Glomerular visceral epithelial cell (primary cell): Measurements from ENCODE around the gene PRRC2A.
A peak's percentile ranks its signal among the peaks of the same experiment; 100 is the strongest.

Source experiments
- DNase-seq: peaks from one replicate; pipeline ENCODE4 v3.0.0-alpha.2; 2016; ENCODE audit errors: extremely low spot score

PRRC2A gene

DNA sequence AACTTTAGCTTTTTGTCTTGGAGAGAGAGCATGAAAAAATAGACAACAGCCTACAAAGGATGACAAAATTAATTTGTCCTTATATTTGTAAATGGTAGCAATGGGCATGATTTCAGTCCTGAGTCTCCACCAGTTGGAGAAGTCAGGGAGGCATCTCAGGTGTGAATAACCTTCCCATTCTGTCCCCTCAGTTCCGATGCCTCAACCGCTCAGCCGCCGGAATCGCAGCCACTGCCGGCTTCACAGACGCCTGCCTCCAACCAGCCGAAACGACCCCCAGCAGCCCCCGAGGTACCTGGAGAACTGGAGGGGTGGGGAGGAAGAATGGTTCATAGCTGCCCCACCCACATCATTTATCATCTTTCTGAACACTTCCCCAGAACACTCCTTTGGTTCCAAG lies 3.6 kb downstream of the PRRC2A start:
- DNase-seq = no peak

DNA sequence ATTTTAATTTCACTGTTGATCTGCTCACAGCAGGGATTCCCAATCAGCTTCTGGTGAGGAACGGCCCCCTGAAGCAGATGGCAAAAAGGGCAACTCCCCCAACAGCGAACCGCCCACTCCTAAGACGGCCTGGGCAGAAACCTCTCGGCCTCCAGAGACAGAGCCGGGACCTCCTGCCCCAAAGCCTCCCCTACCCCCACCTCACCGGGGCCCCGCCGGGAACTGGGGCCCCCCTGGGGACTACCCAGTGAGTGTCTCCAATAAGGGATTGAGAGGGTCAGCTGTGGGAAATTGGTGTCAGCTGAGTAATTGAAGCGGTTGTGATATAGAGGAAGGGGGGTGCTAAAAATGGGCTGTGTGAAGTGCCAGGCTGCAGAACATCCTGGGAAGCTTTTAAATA lies 6.4 kb downstream of the PRRC2A start:
- DNase-seq = no peak

DNA sequence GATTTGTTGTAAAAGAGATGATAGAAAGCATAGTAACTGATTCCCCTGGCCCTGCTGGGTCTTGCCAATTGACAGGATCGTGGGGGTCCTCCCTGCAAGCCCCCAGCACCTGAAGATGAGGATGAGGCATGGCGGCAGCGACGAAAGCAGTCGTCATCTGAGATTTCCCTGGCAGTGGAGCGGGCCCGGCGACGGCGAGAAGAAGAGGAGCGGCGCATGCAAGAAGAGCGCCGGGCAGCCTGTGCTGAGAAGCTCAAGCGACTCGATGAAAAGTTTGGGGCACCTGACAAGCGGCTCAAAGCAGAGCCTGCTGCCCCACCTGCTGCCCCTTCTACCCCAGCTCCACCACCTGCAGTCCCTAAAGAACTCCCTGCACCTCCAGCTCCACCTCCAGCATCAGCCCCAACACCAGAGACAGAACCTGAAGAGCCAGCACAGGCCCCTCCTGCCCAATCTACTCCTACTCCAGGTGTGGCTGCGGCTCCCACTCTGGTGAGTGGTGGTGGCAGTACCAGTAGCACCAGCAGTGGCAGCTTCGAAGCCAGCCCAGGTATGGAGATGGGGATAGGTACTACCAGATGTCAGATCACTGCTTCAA lies 7.3 kb downstream of the PRRC2A start:
- DNase-seq = no peak

DNA sequence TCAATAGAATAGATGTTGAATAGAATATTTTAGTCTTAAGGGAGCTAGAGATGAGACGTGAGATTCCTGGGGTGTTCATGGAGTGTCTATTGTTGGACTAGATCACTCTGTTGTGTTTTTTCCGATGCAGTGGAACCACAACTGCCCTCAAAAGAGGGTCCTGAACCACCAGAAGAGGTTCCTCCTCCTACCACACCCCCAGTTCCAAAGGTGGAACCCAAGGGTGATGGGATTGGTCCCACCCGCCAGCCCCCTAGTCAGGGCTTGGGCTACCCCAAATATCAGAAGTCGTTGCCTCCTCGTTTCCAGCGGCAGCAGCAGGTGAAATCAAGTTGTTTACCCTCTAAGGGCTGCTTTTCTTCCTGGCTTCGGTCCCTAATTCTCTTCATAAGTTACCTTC lies 8.5 kb downstream of the PRRC2A start:
- no peak for DNase-seq

DNA sequence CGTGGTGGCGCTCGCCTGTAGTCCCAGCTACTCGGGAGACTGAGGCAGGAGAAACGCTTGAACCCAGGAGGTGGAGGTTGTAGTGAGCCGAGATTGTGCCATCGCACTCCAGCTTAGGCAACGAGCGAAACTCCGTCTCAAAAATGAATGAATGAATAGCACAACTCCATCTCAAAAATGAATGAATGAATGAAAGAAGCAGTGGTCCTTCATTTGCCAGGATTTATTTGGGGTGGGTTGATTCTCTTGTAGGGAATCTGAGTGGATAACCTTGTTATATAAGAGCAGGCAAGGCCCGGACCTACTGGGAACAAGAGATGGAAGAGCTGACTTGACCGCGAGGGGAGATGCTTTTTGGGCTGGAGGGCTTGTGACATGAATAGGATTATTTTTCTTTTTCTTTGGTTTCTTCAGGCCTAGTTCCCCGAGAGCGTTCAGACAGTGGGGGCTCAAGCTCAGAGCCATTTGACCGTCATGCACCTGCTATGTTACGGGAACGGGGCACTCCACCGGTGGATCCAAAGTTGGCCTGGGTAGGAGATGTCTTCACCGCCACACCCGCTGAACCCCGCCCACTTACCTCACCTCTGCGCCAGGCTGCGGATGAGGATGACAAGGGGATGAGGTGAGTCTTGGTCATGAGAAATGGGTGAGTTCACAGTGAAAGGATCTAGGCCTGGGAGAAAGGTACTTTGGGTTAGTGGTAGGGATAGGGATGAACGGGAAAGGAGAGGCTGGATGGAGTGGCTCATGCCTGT lies 9.8 kb downstream of the PRRC2A start:
- no peak for DNase-seq

DNA sequence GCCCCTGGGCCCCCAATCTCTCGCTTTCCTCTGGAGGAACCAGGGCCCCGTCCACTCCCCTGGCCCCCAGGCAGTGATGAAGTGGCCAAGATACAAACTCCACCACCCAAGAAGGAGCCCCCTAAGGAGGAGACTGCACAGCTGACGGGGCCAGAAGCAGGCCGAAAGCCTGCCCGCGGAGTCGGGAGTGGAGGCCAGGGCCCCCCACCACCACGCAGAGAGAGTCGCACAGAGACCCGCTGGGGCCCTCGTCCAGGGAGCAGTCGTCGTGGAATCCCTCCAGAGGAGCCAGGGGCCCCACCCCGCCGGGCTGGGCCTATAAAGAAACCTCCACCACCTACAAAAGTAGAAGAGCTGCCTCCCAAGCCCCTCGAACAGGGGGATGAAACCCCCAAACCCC lies 10.7 kb downstream of the PRRC2A start:
- DNase-seq = no peak

DNA sequence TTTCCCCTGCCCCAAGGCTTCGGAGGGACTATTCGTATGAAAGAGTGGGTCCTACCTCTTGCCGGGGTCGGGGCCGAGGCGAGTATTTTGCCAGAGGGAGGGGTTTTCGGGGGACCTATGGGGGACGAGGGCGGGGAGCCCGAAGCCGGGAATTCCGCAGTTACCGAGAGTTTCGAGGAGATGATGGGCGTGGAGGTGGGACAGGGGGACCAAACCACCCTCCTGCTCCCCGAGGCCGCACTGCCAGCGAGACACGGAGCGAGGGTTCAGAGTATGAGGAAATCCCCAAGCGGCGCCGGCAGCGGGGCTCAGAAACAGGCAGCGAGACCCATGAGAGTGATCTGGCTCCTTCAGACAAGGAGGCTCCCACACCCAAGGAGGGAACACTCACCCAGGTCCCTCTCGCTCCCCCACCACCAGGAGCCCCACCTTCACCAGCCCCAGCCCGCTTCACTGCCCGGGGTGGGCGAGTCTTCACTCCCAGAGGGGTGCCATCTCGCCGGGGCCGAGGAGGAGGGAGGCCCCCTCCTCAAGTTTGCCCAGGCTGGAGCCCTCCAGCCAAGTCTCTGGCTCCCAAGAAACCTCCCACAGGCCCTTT lies 11.3 kb downstream of the PRRC2A start:
- DNase-seq = no peak

DNA sequence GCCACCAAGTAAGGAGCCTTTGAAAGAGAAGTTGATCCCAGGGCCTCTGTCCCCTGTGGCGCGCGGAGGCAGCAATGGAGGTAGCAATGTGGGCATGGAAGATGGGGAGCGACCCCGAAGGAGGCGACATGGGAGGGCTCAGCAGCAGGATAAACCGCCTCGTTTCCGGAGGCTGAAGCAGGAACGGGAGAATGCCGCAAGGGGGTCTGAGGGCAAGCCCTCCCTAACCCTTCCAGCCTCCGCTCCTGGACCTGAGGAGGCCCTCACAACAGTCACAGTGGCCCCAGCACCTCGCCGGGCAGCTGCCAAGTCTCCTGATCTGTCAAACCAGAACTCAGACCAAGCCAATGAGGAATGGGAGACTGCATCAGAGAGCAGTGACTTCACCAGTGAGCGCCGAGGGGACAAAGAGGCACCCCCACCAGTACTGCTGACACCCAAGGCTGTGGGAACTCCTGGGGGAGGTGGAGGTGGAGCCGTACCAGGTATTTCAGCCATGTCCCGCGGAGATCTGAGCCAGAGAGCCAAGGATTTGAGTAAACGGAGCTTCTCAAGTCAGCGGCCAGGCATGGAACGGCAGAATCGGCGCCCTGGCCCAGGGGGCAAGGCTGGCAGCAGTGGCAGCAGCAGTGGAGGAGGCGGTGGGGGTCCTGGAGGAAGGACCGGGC lies 11.9 kb downstream of the PRRC2A start:
- no peak for DNase-seq

DNA sequence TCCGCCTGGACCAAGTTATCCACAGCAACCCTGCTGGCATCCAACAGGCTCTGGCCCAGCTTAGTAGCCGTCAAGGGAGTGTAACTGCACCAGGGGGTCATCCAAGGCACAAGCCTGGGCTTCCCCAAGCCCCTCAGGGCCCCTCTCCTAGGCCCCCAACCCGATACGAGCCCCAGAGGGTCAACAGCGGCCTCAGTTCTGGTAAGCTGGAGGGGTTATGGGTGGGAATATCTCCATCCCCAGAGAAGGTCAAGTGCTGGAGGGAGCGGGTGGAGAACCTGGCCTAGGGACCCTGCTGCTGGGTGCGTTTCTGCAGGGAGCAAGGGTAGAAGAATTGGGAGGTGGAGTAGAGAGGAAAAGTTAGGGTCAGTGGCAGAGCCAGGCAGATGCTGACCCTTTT lies 12.9 kb downstream of the PRRC2A start:
- no peak for DNase-seq

DNA sequence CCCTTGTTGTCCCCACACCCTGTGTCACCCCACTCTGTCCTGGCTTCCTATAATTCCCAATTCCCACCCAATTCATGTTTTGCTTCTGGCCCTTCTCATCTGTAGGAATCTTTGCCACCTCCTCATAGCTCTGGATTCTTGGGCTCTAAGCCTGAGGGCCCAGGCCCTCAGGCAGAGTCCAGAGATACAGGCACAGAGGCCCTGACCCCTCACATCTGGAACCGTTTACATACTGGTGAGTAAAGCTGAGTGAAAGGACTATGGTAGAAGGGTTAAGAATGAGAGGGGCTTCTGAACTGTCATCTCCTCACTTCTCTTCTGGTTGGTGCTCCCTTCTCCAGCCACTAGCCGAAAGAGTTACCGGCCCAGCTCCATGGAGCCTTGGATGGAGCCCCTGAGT lies 13.6 kb downstream of the PRRC2A start:
- no peak for DNase-seq

DNA sequence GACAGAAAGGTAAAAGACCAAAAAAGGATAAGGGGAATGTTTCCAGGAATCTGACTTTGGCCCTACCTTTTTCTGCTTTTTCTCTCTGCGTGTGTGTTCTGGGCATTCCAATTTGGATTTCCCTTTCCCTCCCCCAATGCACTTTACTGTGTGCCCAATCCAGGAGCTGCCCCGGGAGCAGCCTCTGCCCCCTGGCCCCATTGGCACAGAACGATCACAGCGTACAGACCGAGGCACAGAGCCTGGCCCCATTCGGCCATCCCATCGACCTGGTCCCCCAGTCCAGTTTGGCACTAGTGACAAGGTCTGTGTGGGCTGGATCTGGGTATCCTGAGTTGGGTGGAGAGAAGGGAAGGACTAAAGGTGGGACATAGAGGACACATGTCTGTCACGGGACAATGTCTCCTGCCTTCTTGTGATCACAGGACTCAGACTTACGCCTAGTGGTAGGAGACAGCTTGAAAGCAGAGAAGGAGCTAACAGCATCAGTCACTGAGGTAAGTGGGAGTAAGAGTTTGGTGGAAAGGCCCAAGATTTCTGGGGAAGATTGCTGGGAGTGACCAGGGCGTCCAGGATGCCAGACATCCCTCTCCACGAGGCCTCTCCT lies 14.6 kb downstream of the PRRC2A start:
- DNase-seq = no peak

DNA sequence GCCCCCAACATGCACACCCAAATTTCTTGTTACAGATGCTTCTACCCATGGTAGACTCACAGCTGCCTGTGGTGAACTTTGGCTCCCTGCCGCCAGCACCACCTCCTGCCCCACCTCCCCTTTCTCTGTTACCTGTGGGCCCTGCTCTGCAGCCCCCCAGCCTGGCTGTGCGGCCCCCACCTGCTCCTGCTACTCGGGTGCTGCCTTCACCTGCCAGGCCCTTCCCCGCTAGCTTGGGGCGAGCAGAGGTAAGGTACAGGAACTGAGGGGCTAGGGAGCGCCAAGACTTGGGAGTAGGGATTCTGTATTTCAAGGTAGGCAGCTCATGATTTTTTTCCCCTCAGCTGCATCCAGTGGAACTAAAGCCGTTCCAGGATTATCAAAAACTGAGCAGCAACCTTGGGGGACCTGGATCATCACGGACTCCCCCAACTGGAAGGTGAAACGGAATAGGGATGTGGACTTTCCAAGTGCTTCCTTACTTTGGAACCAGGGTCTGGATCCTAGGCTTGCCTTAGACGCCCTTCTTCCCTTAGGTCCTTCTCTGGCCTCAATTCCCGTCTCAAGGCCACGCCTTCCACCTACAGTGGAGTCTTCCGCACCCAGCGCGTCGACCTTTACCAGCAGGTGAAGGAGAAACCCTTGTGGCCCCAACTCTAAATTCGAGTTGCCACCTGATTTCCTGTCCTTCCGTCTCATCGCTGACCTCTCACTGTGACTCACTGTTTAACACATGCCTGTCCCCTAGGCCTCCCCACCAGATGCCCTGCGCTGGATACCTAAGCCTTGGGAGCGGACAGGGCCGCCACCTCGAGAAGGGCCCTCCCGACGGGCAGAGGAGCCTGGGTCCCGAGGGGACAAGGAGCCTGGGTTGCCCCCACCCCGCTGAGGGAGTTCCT lies 16.4 kb downstream of the PRRC2A start:
- DNase-seq = no peak

DNA sequence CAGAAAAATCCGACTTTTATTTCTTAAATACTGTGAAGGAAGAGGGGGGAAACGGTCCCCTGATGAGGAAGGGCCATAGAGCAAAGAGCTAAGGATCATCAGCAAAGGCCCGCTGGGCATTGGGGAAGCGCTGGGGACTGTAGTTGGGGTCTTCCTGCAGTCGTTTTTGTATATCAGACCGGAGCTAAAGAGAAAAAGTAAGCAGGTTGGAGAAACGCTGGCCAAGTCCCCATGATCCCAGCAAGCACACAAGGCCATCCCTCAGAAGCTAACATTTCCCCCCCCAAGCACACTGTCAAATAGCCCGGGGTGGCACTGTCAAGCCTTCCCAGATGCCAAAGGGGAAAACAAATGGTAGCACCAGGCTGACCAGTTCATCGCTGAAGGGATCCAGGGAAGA lies 18.5 kb downstream of the PRRC2A start:
- DNase-seq = no peak

DNA sequence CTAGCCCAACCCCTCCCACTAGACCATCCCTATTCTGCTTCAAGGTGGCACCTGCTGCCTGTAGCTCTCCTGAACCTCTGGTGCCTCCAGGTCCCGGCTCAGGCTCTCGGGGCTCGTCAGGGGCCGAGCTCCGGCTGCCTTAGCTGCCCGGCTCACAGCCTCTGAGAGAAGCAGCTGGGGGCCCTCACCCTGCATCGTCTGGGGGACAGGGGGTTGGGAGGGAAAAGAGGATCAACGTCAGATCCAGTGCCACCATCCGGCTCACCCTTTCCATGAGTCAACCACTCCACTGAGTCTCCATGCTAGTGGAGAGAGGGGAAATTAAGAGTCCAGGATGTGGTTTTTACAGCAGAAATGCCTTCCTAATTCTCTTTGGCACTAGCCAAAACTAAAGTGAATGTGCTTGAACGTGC lies 18.9 kb downstream of the PRRC2A start:
- peak; percentile 46 for DNase-seq

DNA sequence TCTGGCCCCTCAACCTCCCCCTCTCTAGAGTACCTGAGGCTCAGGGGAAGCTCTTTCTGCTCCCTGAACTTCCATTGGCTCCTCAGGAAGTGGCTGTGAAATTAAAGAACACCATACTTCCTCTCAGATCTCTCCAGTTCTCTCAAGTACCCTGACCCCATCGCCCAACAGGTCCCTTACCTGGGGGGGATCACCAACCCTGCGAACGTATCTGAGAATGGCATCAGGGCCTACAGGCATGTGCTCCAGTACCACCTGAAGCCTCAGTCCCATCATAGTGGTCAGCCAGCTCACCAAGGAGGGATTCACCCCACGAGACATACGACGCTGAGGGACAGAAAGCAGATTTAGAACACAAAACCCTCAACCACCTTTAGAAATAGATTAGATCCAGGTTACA lies 20.1 kb downstream of the PRRC2A start:
- DNase-seq = no peak

DNA sequence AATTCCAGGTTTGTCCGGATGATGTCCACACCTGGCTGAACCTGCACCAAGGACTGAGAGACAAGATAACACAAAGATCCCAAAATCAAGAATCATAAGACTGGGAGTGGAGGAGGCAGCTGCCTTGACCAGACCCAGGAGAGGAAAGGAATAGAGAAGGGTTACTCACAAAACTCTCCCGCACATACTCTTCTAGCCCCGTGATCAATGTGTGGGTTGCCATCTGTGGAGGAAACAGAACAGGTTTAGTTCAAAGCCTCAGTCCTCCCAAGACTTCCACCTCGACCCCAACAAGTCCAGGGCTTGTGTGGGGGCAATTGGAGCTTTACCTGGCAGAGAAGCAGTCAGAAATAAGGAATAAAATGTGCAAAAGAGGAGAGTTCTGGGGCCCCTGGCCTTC lies 20.9 kb downstream of the PRRC2A start:
- DNase-seq = no peak

DNA sequence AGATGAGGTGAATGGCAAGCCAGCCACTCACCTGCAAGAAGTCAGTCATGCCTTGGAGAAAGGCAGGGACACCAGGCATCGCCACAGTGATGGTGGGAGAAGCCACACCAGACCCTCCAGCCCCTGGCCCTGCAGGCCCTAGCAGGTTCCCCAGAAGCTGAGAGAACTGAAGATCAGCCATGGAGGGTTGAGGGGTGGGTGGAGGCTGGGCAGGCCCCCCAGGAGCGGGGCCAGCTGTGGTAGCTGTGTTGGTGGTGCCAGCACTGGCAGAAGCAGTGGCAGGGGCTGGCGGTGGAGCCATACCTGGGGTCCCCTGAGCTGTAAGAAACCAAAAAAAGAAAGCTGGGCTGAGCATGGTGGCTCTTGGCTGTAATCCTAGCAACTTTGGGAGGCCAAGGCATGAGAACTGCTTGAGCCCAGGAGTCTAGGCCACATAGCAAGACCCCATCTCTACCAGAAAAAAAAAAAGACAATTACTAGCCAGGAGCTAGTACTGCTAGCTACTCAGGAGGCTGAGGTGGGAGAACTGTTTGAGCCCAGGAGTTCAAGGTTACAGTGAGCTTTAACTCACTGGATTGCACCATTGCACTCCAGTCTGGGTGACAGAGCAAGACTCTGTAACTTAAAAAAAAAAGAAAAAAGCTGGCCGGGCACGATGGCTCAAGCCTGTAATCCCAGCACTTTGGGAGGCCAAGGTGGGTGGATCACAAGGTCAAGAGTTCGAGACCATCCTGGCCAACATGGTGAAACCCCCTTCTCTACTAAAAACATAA lies 22.5 kb downstream of the PRRC2A start:
- no peak for DNase-seq

DNA sequence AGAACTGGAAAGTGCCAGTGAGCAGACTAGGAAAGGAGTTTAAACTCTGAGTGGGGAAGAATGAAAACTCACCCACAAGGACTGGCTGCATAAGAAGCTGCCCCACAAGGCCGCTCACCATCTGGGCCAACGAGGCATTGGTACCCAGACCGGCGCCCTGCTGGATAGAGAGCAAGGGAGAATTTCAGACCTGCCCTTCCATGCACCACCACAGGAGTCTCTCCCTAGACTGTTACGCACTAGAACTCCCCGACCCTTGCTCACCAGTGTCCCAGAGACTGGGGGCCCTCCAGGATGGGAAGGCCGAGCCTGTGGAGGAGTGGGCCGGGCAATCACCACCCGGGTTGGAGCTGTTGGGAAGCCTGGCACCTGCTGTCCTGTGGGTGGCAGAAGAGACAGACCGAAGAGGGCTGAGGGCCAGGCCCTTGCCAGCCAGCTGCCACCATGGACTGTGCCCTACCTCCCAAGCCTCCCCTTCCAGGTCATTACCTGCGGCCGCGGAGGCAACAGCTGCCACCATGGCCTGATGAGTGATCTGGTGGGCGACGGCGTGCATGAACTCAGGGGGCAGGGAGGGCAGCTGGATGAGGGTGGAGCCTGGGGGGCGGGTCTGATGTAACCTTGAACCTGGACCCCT lies 23.4 kb downstream of the PRRC2A start:
- DNase-seq = no peak

DNA sequence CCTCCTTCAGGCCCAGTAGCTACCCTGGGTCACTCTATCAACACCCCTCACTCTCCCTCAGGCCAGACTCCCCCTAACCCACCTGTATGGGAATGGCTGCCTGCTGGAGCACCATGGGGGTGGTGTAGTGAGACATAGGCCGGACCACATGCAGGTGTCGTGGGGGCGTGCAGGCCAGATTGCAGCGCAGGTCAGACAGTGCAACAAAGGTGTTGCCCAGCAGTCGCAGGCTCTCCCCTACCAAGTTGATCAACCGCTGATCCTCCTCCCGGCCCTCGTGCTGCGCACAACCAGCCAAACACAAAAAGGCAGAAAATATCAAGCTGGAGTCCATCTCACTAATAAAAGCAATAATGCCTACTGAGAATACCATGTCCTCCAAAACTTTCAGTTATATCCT lies 24.8 kb downstream of the PRRC2A start:
- DNase-seq = no peak

DNA sequence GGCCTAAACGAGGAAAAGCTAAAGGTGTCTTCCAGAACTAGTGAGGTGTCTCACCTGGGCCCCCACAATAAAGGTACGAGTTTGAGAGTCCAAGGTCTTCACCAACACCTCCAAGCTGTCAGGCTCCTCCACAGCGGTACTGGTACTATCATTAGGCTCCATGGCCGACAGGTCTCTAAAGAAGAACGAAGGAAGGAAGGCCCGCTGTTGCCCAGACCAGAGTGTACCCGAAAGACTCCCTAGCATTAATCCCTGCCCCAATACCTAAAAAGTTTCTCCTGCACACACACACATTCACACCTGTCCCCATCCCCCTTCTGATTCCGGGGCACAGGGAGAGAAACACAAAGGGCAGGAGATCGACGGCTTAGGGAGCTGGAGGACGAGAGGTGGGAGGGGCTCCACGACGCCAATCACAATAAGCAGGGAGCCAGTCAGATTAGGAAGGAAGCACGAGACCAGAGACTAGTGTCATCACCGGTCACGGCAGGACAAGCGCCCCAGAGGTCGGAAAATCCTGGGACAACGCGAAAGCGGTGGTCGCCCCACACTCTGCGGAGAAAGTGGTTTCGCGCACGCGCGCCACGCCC lies 31.2 kb downstream of the PRRC2A start:
- DNase-seq = peak; percentile 78
